ENCODE measurements around the gene C2CD2. TPM values are rescaled to one million over a fixed set of nuclear protein-coding genes. Genes with fewer than 3 reads are reported as not detected.

Gene C2CD2
- total and polyA plus RNA-seq, 10 of the 15 experiments (the other 5 are each of a cell fraction or from before 2014, with no cell fraction given), result 2.2 to 30.9 (median 9.9) TPM

GRCh38 chr21:41839387-41840000 lies 114.3 kb downstream of the C2CD2 start:
- intact Hi-C loops (cut with micrococcal nuclease; ENCODE audit: unreplicated experiment), result no loop called here
- ChIA-PET SMC1A (ENCODE audit: uncharacterized antibody, unreplicated experiment) (no interaction called here), POLR2A (no interaction called here), RAD21 (ENCODE audit: unreplicated experiment) (no interaction called here), CTCF (no interaction called here)
- BruUV-seq (replicated peaks), result no TSS peak
- DNase-seq (ENCODE audit: low read depth, low spot score) (no peak), ATAC-seq (no peak), FAIRE-seq (no peak)
- in situ Hi-C loops (cut with MboI), result no loop called here
- WGBS (ENCODE audit: insufficient coverage, insufficient replicate concordance, low lambda C conversion rate, missing lambda C conversion rate), result 99% methylated on average over 15 of the region's 21 CpGs
- no peak overlapping the region for H3K4me3 ChIP-seq
- no peaks in the 10 kb centered on the region for H4K20me1 ChIP-seq (ENCODE audit: control insufficient read depth, insufficient read depth)
- H3K9me3 ChIP-seq (replicated peaks; ENCODE audit: control insufficient read depth, insufficient read depth, low read length), result no peaks in the 10 kb centered on the region
- no peak overlapping the region for H3K9ac ChIP-seq (ENCODE audit: control insufficient read depth, insufficient read depth, low read length)
- H3K36me3 ChIP-seq (ENCODE audit: control insufficient read depth in 2 of 2, insufficient read depth in 2 of 2, low read length in 1 of 2), result peaks cover 11 to 18% of the 10 kb centered on the region in 2 experiments
- H2AFZ ChIP-seq (ENCODE audit: control insufficient read depth, low read depth, low read length), result no peak overlapping the region
- no peaks in the 10 kb centered on the region for H3K27me3 ChIP-seq (replicated peaks in 1 of 2; ENCODE audit: control insufficient read depth in 2 of 2, insufficient read depth in 2 of 2, low read length in 1 of 2)
- TF ChIP-seq USF1 (IDR thresholded peaks at IDR 0.05; ENCODE audit: borderline replicate concordance, extremely low read length, insufficient read depth, low read depth, low read length), result no peak
- TF ChIP-seq NFIC (IDR thresholded peaks at IDR 0.05; ENCODE audit: low read depth, low read length), result no peak
- no peak for TF ChIP-seq ZNF687 (IDR thresholded peaks at IDR 0.05)
- no peak for TF ChIP-seq MYC (IDR thresholded peaks at IDR 0.05; ENCODE audit: insufficient read depth, insufficient read length, insufficient replicate concordance, low read length, severe bottlenecking)
- H3K27ac ChIP-seq (ENCODE audit: control insufficient read depth, insufficient read depth), result no peak overlapping the region
- H3K4me1 ChIP-seq (ENCODE audit: control insufficient read depth, insufficient read depth, low read length), result peaks cover 21% of the 10 kb centered on the region
- no peaks in the 10 kb centered on the region for H3K79me2 ChIP-seq (ENCODE audit: control insufficient read depth, insufficient read depth, low read length)
- H3K4me2 ChIP-seq (ENCODE audit: control insufficient read depth, insufficient read depth), result no peak overlapping the region

Data from GM12878 (cell line).